ENCODE measurements around the gene NDUFS5.
"Not testable (repeated sequence)": the region's sequence is repeated elsewhere in the genome, so short reads cannot be mapped to it uniquely, and the experiment has no call there.

NDUFS5 gene

DNA sequence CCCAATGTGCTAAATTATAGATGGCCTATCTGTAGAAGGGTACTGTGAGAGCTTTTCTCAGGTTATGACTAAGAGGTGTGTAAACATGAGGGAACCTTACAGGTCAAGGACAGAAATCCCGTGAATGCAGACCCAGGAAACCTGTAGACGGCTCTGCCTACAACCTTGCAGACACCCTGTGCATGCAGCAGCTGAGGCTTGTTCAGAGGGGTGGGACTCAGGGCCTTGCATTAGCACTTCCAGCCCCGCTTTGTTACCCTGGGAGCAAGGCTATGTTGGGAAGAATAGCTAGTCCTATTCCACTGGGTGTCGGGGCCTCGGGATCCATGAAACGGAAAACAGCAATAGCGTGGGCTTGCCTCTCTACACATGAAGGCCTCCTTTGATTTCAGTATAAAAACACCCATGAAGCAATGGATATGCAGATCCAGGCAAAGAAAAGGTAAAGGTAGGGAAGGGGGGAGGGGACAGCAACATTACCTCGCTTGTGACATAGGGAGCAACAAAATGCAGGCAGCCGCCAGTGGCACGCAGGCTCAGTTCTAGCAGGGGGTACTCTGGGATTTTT, 9.5 kb upstream of the NDUFS5 start:
- DNase-seq = no peak

DNA sequence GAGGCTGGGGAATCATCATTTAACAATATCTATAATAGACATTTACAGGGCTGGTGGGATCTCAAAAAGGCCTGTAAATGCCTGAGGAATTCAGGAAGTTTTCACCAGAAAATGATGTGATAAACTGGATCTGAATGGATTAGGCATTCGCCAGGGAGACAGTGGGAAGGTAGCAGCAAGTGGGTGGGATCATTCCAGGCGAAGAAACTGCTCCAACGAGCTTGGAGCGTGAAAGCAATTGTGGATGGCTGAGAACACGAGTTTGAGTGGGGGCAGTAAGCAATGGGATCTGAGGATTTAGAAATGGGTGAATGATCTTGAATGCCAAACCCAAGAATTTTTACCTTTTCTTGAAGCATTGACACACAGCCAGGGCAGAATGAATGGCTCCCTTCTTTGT, 8.9 kb upstream of the NDUFS5 start:
- DNase-seq = no peak

DNA sequence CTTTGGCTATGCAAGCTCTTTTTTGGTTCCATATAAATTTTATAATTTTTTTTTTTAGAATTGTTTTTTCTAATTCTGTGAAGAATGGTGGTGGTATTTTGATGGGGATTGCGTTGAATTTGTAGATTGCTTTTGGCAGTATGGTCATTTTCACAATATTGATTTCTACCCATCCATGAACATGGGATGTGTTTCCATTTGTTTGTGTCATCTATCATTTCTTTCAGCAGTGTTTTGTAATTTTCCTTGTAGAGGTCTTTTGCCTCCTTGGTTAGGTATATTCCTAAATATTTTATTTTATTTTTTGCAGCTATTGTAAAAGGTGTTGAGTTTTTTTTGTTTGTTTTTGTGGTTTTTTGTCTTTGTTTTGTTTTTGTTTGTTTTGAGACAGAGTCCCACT, 5.7 kb upstream of the NDUFS5 start:
- not testable (repeated sequence) for DNase-seq

DNA sequence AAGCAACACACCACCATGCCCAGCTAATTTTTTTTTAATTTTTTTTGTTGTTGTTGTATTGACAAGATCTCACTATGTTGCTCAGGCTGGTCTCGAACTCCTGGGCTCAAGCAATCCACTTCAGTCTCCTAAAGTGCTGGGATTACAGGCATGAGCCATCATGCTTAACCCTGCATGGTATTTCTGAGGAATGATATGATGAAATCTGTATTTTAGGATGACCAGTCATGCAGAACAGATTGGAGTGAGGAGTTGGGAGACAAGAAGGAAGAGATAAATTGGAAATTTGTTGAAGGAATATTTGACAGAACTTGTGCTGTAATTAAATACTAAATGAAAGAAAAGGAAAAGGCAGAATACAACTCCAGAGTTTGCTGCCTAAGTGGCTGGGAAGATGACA, 4.7 kb upstream of the NDUFS5 start:
- no peak for DNase-seq

DNA sequence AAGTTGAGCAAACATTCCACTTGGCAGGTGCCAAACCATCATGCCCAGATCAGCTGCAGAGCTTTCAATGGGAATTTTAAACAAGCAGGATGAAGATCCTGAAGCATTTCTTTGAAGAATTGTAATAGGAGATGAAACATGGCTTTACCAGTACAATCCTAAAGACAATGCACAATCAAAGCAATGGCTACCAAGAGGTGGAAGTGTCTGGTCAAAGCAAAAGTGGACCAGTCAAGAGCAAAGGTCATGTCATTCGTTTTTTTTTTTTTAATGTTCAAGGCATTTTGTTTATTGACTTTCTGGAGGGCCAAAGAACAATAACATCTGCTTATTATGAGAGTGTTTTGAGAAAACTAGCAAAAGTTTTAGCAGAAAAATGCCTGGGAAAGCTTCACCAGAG, 3.0 kb upstream of the NDUFS5 start:
- DNase-seq = no peak

DNA sequence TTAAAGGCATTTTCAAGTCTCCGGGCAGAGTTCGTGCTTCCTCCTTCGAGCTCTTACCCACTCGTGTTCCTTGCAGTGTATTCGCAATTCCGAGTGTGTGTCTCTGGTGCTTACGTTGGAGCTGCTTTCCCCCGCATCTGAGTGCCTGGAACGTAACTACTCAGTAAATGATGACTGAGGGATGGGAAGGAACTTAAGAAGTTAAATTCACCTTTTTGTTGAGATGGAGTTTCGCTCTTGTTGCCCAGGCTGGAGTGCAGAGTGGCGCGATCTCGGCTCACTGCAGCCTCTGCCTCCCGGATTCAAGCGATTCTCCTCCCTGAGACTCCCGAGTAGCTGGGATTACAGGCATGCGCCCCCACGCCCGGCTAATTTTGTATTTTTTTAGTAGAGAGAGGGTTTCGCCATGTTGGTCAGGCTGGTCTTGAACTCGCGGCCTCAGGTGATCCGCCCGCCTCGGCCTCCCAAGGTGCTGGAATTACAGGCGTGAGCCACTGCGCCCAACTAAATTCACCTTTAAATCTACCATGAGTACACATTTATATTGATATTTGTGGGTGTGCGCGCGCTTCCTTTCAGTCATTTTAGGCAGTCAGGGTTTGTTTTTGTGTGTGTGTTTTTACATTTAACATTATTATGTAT, 837 bp downstream of the NDUFS5 start:
- no peak for DNase-seq

DNA sequence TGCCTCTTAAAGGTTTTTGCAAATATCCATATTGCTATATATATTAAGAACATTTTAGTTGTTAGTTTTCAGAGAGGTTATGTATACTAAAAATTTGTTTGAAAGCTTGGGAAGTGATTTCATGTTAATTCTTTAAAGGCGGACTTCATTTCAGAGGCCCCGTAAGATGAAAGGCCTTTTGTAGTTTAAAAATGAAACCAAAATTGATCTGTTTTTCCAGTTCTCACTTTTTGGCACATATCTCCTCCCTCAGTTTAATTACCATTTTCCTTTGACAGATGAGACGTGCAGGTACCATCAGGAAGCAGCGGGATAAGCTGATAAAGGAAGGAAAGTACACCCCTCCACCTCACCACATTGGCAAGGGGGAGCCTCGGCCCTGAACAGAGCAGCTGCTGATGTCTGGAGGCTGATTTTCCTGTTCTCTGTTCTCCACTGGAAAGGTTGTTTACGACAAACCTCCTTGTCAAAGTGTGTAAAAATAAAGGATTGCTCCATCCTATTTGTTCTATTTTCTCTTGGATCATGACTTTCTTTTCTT, 8.0 kb downstream of the NDUFS5 start:
- DNase-seq = no peak

DNA sequence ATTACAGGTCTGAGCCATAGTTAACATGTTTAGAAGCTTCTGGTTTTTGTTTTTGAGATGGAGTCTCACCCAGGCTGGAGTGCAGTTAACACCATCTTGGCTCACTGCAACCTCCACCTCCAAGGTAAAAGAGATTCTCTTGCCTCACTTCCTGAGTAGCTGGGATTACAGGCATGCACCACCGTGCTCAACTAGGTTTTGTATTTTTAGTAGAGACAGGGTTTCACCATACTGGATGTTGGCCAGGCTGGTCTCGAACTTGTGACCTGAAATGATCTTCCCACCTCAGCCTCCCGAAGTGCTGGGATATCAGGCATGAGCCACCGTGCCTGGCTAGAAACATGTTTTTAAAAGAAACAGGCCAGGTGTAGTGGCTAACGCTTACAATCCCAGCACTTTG, 10.5 kb downstream of the NDUFS5 start:
- no peak for DNase-seq

DNA sequence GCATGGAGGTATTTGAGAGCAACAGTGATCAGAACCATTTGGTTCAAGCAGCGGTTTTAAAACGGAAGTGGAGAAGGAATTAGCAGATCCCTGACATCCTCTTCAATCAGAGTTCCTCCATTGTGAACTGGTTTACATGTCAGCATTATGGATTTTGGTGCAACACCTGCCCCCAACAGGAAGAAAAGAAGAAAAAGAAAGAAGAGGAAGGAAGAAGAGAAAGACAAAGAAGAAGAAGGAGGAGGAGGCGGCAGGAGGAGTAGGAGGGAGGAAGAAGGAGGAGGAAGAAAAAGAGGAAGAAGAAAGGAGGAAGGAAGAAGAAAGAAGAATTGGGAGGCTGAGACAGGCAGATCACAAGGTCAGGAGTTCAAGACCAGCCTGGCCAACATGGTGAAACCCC, 17.4 kb downstream of the NDUFS5 start:
- DNase-seq = no peak

DNA sequence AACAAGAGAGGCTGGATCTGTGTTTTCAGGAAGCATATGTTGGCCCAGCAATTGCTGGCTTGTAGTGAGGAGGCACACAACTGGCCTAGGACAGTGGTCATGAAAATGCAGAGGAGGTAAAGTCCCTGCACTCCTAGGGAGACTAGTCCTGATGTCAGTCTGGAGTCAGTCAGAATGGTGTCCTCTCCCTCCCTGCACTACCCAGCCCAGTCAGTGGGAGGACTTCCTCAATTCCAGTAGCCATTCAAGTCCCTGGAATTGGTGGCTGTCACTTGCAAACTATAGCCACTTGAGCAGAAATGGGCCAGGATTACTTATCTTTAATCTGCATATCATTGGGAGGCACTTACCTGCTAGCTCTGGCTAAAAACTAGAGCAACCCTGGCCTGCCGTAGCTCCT, 18.6 kb downstream of the NDUFS5 start:
- no peak for DNase-seq

DNA sequence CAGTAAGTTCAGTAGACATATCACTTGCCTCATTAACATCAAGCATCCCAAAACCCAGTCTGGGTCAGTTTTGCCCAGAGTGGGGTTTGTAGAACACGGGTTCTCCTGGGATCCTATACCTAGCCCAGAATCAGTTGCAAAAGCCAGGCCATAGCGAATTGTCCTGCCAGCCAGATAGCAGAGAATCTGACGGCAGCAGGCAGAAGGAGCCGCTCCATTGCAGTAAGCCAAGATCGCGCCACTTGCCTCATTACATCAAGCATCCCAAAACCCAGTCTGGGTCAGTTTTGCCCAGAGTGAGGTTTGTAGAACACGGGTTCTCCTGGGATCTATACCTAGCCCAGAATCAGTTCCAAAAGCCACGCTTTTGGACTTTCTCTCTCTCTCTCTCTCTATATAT, 19.1 kb downstream of the NDUFS5 start:
- DNase-seq = no peak

DNA sequence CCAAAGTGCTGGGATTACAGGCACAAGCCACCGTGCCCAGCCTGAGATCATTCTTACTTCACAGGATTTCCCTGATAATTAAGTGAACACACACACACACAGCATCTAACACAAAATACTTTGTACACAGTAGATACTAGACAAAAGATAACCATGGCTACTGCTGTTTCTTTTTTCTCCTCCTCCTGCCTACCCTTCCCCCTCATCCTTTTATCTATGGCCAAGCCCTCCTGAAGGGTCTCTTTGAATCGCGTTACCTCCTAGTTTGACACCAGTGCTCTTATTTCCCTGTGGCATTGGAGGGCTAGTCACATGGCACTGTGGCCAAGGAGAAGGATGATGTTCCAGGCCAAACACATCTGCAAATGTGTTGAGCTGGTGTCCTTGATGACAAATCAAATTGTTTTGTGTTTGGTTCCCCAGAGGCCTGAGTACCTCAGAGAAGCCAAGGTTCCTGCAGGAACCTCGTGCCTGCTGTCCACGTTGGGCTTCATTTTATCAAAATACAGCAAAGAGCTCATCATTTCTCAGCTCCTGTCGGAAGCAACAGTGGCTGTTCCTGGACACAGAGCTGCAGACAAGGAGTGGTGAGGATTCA, 20.6 kb downstream of the NDUFS5 start:
- no peak for DNase-seq

DNA sequence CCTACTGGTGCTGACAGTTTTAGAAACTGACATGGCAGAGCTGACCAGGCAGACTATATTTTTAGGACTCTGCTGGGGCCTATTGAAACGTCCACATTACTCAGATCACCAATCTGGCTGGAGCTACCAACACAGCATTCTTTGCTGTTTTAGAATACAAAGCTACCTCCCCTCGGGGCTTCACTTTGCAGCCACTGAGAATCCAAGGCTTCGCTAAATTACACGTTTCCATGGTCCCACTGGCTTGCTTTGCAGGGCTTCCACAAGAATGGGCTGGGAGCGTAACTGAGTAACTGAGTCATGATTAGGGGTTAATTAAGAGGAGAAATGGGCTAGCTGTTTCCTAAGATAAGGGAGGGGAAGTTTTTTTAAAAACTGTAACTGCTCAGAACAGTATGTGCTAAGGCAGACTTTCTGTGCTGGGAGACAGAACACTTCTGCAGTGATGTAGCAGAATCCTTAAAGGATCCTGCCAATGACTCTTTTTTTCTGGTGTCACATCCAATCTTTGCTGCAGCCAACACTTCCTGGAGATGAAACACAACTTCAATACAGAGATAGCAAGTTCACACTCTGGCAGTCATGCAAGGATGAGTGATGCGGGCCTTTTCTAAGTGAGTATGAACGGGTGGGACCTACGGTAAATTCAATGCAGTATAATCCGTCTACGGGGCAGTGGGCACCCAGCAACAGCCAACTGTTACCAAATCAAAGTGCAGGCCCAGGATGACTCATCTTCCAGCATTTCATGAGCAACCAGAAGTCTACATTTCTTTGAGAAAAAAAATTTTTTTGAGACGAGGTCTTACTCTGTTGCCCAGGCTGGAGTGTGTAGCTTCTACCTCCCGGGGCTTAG, 21.5 kb downstream of the NDUFS5 start:
- no peak for DNase-seq

DNA sequence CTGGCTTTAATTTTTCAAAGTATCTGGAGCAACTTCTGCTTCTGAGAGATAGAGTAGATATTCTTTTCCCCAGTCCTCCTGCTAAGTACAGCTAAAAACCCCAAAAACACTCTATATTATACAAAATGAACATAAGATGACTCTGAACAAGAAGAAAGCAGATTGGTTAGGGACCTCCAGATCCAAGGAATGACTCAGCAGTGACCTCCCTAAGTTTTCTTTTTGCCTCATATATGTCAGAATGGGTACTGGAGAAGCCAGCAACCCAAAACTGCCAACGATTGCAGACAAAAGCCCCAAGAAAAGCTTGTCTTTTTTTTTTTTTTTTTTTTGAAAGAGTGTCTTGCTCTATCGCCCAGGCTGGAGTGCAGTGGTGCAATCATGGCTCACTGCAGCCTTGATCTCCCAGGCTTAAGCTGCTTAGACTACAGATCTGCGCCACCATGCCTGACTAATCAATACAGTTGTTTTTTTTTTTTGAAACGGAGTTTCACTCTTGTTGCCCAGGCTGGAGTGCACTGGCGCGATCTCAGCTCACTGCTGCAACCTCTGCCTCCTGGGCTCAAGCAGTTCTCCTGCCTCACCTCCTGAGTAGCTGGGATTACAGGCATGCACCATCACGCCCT, 22.7 kb downstream of the NDUFS5 start:
- no peak for DNase-seq

DNA sequence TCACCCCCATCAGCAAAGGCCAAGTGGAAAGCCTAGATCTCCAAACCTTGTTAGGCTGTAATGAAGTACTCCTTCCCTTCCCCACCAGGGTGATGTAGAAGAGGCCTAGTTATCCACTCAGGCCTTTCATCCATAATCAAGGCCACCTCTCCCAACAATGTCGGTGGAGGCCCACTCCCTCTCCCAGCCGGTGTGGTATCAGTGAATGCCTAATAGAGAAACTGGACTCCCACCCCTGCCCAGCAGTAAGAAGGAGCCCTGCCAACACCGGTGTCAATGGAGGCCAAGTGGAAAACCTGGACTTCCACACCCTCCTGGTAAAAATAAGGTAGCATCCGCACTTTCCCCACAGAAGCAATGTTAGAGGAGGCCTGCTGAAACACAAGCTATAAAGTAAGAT, 23.9 kb downstream of the NDUFS5 start:
- no peak for DNase-seq

DNA sequence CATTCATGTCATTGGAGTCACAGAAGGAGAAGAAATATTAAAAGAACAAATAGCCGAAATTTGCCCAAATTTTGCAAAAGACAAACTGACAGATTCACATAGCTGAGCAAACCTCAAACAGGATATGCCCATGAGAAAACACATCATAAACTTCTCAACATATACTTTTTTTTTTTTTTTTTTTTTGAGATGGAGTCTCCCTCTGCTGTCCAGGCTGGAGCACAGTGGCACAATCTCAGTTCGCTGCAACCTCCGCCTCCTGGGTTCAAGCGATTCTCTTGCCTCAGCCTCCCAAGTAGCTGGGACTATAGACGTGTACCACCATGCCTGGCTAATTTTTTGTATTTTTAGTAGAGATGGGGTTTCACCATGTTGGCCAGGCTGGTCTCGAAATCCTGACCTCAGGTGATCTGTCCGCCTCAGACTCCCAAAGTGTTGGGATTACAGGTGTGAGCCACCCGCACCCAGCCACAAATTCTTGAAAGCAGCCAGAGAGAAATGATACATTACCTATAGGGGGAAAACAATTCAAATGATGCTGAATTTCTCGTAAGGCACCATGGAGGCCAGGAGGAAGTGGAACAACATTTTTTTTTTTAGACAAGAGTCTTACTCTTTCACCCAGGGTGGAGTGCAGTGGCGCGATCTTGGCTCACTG, 25.2 kb downstream of the NDUFS5 start:
- DNase-seq = not testable (repeated sequence)

DNA sequence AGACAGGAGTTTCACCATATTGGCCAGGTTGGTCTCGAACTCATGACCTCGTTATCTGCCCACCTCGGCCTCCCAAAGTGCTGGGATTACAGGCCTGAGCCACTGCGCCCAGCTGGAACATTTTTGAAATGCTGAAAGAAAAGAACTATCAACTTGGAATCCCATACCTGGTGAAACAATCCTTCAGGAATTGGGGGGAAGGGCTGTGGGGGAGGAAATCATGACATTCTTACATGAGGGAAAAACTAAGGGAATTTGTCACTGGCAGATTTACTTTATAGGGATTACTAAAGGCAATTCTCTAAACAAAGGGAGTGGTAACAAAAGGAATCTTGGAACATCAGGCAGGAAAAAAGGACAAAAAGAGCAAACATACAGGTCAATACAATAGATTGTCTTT, 25.8 kb downstream of the NDUFS5 start:
- no peak for DNase-seq

DNA sequence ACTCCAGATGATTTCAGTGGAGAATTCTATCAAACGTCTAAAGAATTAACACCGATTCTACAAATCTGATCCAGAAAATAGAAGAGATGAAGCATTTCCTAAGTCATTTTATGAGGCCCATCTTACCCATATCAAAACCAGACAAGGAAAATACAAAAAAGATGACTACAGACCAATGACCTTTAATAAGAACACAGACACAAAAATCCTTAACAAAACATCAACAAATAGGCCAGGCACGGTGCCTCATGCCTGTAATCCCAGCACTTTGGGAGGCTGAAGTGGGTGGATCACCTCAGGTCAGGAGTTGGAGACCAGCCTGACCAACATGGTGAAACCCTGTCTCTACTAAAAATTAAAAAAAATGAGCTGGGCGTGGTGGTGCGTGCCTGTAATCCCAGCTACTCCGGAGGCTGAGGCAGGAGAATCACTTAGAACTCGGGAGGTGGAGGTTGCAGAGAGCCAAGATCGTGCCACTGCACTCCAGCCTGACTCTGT, 29.1 kb downstream of the NDUFS5 start:
- not testable (repeated sequence) for DNase-seq

DNA sequence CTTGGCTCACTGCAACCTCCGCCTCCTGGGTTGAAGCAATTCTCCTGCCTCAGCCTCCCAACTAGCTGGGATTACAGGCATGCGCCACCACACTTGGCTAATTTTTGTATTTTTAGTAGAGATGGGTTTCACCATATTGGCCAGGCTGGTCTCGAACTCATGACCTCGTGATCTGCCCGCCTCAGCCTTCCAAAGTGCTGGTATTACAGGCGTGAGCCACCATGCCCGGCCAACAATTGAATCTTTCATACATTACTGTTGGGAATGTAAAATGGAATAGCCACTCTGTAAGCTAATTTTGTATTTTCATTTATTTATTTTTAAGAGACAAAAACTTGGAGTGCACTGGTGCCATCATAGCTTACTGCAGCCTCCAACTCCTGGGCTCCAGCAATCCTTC, 35.4 kb downstream of the NDUFS5 start:
- DNase-seq = not testable (repeated sequence)

DNA sequence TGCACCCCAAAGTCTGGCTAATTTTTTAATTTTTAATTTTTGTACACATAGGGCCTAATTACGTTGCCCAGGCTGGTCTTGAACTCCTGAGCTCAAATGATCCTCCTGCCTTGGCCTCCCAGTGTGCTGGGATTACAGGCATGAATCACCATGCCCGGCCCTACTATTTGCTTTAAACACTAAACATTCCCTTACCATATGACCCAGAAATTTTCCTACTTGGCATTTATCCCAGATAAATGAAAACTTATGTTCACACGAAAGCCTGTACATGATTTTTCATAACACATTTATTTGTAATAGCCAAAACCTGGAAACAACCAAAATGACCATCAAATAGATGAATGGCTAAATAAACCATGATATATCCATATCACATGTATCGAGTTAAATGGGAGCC, 35.8 kb downstream of the NDUFS5 start:
- DNase-seq = no peak

DNA sequence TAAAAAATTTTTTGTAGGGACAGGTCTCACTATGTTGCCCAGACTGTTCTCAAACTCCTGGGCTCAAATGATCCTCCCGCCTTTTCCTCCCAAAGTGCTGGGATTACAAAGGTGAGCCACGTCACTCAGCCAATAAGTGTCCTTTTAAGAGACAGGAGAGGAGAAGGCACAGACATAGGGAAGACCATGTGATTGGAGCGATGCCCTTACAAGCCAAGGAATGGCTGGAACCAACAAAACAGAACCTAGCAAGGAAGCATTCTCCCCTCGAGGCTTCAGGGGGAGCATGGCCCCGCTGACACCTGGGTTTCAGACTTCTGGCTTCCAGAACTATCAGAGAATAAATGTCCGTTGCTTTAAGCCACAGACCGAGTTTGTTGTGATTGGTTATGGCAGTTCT, 37.0 kb downstream of the NDUFS5 start:
- no peak for DNase-seq

DNA sequence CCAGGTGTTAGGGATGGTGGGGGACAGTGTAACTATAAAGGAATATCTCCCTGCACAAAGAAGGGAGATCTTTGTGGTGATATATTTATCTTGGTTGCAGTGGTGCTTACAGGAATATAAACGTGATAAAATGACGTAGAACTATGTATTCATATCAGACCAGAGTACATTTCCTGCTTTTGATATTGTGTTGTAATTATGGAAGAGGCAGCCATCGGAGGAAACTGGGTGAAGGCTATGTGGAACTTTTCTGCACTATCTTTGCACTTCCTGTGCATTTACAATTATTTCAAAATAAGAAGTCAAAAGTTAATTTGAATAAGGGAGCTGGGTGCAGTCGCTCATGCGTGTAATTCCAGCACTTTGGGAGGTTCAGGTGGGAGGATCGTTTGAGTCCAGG, 37.6 kb downstream of the NDUFS5 start:
- no peak for DNase-seq
